Transverse colon (tissue), 4 donors: ENCODE results near the gene SCAI. TPM values are rescaled to one million over a fixed set of nuclear protein-coding genes. Genes with fewer than 3 reads are reported as not detected.

ENCODE experiments used
- DNase-seq: peaks from one replicate; pipeline ENCODE4 v3.0.0-alpha.2; 2019
- H3K27ac ChIP-seq, 4 donors: fragments of 200-600 bp; sonication (generic); 2 replicates each; pipeline ENCODE4 v1.5.1; 2016 to 2018; ENCODE audit warnings: inconsistent platforms in 4 of 4
- H3K27me3 ChIP-seq: fragments of 200-600 bp; sonication (generic); 2 replicates; pipeline ENCODE4 v1.5.1; 2017; ENCODE audit warnings: inconsistent platforms
- H3K36me3 ChIP-seq, 4 donors: fragments of 200-600 bp; sonication (generic); 2 replicates each; pipeline ENCODE4 v1.5.1; 2017 to 2019; ENCODE audit warnings: inconsistent platforms in 4 of 4
- H3K4me1 ChIP-seq, 4 donors: fragments of 200-600 bp; sonication (generic); 2 replicates each; pipeline ENCODE4 v1.5.1; 2017 to 2020; ENCODE audit warnings: inconsistent platforms in 4 of 4
- H3K4me3 ChIP-seq, 4 donors: fragments of 200-600 bp; sonication (generic); 1 replicate in 1 of 4; 2 replicates in 3 of 4; pipeline versions ENCODE4 v1.5.1 to v1.6.1; 2017 to 2019; ENCODE audit warnings: inconsistent platforms in 4 of 4
- H3K9me3 ChIP-seq, 2 donors: fragments of 200-600 bp; sonication (generic); 2 replicates each; pipeline ENCODE4 v1.5.1; 2017 to 2019; ENCODE audit warnings: inconsistent platforms in 2 of 2
- CTCF ChIP-seq, 5 experiments: fragments of 200-600 bp in 3 of 5; fragments of 450-650 bp in 2 of 5; sonication (generic) in 3 of 5; IDR thresholded peaks; 1 replicate in 2 of 5; 2 replicates in 3 of 5; pipeline ENCODE4 v1.5.1; 2016 to 2017; ENCODE audit warnings: antibody characterized with exemption in 5 of 5, inconsistent platforms in 3 of 5, mild to moderate bottlenecking in 2 of 5, moderate library complexity in 1 of 5
- EP300 ChIP-seq: sonication (generic); formaldehyde crosslinking; IDR thresholded peaks from one replicate; pipeline ENCODE4 v1.6.1; 2017; ENCODE audit warnings: antibody characterized with exemption, low read depth
- POLR2A ChIP-seq: fragments of 450-650 bp; IDR thresholded peaks from one replicate; pipeline ENCODE4 v1.6.1; 2016; ENCODE audit warnings: antibody characterized with exemption, mild to moderate bottlenecking, moderate library complexity
- POLR2AphosphoS5 ChIP-seq, 3 donors: sonication (generic); formaldehyde crosslinking; IDR thresholded peaks; one replicate each; pipeline ENCODE4 v1.6.1; 2016; ENCODE audit warnings: antibody characterized with exemption in 3 of 3
- WGBS, 2 donors: methylation state at CpG; one replicate each; pipeline ENCODE4 v1.1.5; 2018; ENCODE audit warnings: low coverage in 1 of 2; 5-methylcytosine and 5-hydroxymethylcytosine counted together
- in situ Hi-C, 4 donors: fragments of 200-750 bp; cut with MboI; loops; one replicate each; pipeline versions ENCODE4 v1.15.0 to v1.15.1; 2017; ENCODE audit warnings: low sequenced_read_pairs in 3 of 4, low pct_ligation_motif_present in 1 of 4, low pct_unique_long_range_greater_than_20kb in 1 of 4
- intact Hi-C: fragments of 100-400 bp; cut with DNase I; formaldehyde crosslinking; loops from one replicate; pipeline ENCODE4 v1.15.1; 2023; ENCODE audit warnings: low total_unique reads
- total RNA-seq, 4 donors: library from RNA; depleted of rRNA; stranded (reverse); fragments of >200 nt; gene quantifications; one replicate each; pipeline ENCODE4 v1.1.0, GENCODE V29; 2016

The SCAI gene
- total RNA-seq, 4 donors from 2014 or later = 10.4 to 38.6 (median 13.2) TPM

GRCh38 chr9:125140576-125140975 is 2.8 kb downstream of the SCAI start:
- H3K36me3 ChIP-seq = no peaks in the 10 kb centered on the region
- H3K4me3 ChIP-seq = no peak overlapping the region
- in situ Hi-C loops = loop anchor here (10.0 to 25.0 kb wide), 6 partner anchors 176 to 366 kb away; partner anchors contain the start of genes OLFML2A (in 3 of the 4), GOLGA1 (in 2 of the 4) and NR6A1 (in 1 of the 4)
- TF ChIP-seq EP300 (no peak), CTCF (IDR thresholded peaks at IDR 0.05) (no peak), POLR2A (no peak), POLR2AphosphoS5 (IDR thresholded peaks at IDR 0.05) (no peak)
- DNase-seq = no peak
- peaks cover 0 to 13% (median 12%) of the 10 kb centered on the region in 4 donors for H3K4me1 ChIP-seq
- intact Hi-C loops = no loop called here
- no peaks in the 10 kb centered on the region for H3K27me3 ChIP-seq
- H3K27ac ChIP-seq = no peak overlapping the region
- 78 to 95% methylated on average over 1 of the region's 1 CpG for WGBS, 2 donors
- no peaks in the 10 kb centered on the region for H3K9me3 ChIP-seq

GRCh38 chr9:125137200-125137599 is 6.1 kb downstream of the SCAI start:
- 74 to 94% methylated on average over 3 to 4 of the region's 4 CpGs for WGBS, 2 donors

GRCh38 chr9:125134976-125135375 is 8.4 kb downstream of the SCAI start:
- Histone ChIP-seq H3K27me3 (no peaks in the 10 kb centered on the region), H3K9me3 (no peaks in the 10 kb centered on the region), H3K4me3 (no peak overlapping the region), H3K4me1 (no peaks in the 10 kb centered on the region), H3K36me3 (no peaks in the 10 kb centered on the region), H3K27ac (no peak overlapping the region)
- TF ChIP-seq POLR2A (no peak), CTCF (IDR thresholded peaks at IDR 0.05) (no peak), EP300 (no peak), POLR2AphosphoS5 (IDR thresholded peaks at IDR 0.05) (no peak)
- DNase-seq = no peak
- intact Hi-C loops (no loop called here), in situ Hi-C loops (loop anchor here in 3 of 4 donors (25.0 kb wide), 2 partner anchors 198 to 348 kb away; partner anchors contain the start of genes GOLGA1 (in 2 of the 3) and OLFML2A (in 2 of the 3))

More at GRCh38 chr9:125137200-125137599, 6.1 kb downstream of the SCAI start:
- Histone ChIP-seq H3K27ac (no peak overlapping the region), H3K4me3 (no peak overlapping the region), H3K36me3 (no peaks in the 10 kb centered on the region), H3K9me3 (no peaks in the 10 kb centered on the region), H3K4me1 (peaks cover 0 to 2% (median under 1%) of the 10 kb centered on the region in 4 donors), H3K27me3 (no peaks in the 10 kb centered on the region)
- in situ Hi-C loops (loop anchor here in 3 of 4 donors (25.0 kb wide), 2 partner anchors 200 to 350 kb away; partner anchors contain the start of genes GOLGA1 (in 2 of the 3) and OLFML2A (in 2 of the 3)), intact Hi-C loops (no loop called here)
- TF ChIP-seq POLR2AphosphoS5 (IDR thresholded peaks at IDR 0.05) (no peak), EP300 (no peak), POLR2A (no peak), CTCF (IDR thresholded peaks at IDR 0.05) (no peak)
- DNase-seq = no peak

GRCh38 chr9:125133403-125134329 is 9.7 kb downstream of the SCAI start:
- Histone ChIP-seq H3K4me1 (no peaks in the 10 kb centered on the region), H3K9me3 (no peaks in the 10 kb centered on the region), H3K36me3 (no peaks in the 10 kb centered on the region), H3K27me3 (no peaks in the 10 kb centered on the region), H3K27ac (no peak overlapping the region), H3K4me3 (no peak overlapping the region)
- intact Hi-C loops = no loop called here
- 57 to 76% methylated on average over 1 of the region's 1 CpG for WGBS, 2 donors
- DNase-seq = no peak
- in situ Hi-C loops = loop anchor here in 3 of 4 donors (25.0 kb wide), 2 partner anchors 196 to 346 kb away; partner anchors contain the start of genes GOLGA1 (in 2 of the 3) and OLFML2A (in 2 of the 3)
- TF ChIP-seq POLR2A = no peak
